Mammary epithelial cell (primary cell): ENCODE results near the gene CTSZ.

Source experiments
- CTCF ChIP-seq, 2 donors: IDR thresholded peaks in 1 of 2; conservative IDR thresholded peaks in 1 of 2; 2 replicates each; pipeline ENCODE4 v1.5.1; 2011 to 2012; ENCODE audit warnings: inconsistent platforms in 2 of 2, low read length in 2 of 2, mild to moderate bottlenecking in 2 of 2, control low read depth in 1 of 2, low read depth in 1 of 2; ENCODE audit not compliant: insufficient read depth in 1 of 2; ENCODE audit errors: extremely low read depth in 1 of 2
- EZH2 ChIP-seq: IDR thresholded peaks from 2 replicates; pipeline ENCODE4 v1.6.1; 2012; ENCODE audit warnings: low read length, inconsistent platforms, borderline replicate concordance

GRCh38 chr20:58981628-58982364 is 25.3 kb downstream of the CTSZ start:
- no peak for TF ChIP-seq CTCF (conservative IDR thresholded peaks at IDR 0.05 in 1 of 2, IDR thresholded peaks at IDR 0.05 in 1 of 2; ENCODE audit: extremely low read depth in 1 of 2, insufficient read depth in 1 of 2, low read depth in 1 of 2, low read length in 2 of 2)
- TF ChIP-seq EZH2: no peak
